ENCODE data around the gene KRTAP10-2.

The KRTAP10-2 gene

DNA sequence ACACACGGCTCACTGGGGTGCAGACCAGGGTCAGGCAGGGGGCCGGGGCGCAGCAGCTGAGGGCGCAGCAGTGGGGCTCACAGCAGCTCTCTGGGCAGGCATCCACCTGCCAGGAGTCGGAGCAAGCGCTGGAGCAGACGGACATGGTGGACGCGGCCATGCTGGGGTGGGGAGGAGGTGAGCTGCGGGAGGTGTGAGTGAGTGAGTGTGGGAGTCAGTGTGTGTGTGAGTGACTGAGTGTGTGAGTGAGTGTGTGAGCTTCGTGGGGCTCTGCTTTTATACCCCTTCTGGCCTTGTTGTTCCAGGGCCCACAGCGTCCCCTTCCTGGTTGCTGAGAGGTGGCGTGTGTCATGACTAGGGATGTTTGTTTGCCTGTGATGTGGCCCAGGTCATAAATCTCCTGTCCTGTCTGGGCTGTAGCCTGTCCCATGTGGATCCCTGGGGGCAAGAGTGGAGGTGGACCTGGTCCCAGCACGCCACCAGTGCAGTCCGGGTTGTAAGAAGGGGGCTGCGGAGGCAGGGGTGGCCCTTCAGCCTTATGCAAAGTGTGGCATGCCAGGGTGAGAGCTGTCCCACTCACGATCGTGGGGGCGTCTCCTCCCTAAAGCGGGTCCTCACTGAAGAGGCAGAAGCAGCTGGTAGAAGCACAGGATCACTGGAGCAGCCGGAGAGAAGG lies 11.2 kb downstream of the KRTAP10-2 start, which contains the start of gene KRTAP10-1:
Gene KRTAP10-1, minus strand, starts transcription at position 205 of the 676 bp plus-strand sequence. Its CDS starts 45 bp downstream, at position 160.
- DNase-seq (ENCODE audit: low read depth, low spot score), result no peak

DNA sequence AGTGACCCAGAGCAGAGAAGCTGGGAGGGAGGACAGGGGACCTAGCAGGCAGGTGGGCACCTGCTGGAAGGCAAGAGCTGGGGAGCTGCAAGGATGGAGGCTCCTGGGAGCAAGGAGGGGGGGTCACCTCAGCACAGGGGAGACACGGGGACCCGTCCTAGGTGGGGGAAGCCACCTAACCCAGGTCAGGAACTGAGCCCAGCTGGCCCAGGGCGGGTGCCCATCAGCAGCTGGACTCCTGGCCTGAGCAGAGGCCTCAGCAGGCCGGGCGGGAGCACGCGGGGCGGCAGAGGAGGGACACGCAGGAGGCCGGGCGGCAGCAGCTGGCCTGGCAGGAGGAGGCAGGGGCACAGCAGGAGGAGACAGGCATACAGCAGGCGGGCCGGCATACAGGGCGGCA lies 12.3 kb downstream of the KRTAP10-2 start:
- no peak for DNase-seq (ENCODE audit: low read depth, low spot score)

DNA sequence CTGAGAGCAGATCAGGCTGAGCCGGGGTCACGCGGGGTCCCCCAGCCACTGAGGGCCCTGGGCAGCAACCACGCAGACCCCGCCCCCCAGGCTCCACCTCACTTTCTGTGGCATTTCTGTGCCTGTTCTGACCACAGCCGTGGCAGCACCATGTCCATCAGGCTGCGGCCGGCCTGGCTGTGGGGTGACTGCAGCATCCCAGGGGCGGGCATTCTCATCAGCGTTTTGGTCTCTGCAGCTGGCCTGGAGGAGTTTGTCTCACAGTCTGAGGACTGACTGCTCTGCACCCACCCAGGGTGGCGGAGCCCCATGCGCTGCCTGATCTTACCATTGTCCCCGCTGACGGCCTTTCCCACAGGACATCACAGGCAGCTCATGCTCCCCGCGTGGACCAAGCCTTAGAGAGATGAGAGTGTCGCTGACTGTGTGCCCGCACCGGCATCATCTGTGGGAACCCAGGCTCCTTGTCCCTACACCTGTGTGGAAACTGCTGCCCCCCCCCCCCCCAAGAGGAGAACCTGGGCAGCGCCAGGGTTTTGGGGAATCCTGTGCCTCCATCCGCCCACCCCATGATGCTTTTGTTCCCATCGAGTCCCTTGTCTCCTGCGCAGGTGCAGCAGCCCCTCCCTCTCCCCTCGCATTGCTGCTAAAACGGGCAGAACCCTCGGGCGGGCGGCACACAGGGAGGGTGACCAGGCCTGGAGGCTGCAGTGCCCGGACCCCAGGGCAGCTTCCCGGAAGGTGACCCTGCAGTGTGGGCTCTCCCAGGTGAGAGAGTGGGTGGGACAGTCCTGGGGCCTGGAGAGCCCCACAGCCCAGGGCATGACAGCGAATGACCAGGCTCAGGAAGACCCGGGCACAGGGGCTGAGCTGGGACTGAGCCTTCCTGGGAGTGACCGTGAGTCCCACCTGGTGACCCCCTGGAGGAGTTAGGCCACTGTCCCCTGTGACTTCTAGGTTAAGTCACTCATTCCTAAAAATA lies 13.1 kb downstream of the KRTAP10-2 start:
- no peak for DNase-seq (ENCODE audit: low read depth, low spot score)

DNA sequence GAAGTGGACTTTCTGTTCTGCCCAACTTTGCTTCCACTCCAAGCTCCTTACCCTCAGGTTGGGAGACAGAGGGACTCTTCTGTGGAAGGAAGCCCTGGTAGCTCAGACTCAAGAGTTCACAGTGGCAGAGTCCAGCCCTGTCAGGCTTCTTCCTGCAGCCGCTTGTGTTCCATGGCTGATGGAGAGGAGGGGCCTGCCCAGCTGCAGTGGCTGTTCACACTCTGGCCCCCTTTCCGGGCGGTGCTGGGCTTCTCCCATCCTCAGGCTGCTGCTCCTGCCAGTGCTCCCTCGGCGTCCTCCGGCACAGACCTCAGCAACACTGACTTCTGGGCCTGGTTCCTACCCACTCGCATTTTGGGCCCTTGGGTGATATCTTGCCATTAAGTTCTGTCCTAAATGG lies 15.3 kb downstream of the KRTAP10-2 start:
- no peak for DNase-seq (ENCODE audit: low read depth, low spot score)

DNA sequence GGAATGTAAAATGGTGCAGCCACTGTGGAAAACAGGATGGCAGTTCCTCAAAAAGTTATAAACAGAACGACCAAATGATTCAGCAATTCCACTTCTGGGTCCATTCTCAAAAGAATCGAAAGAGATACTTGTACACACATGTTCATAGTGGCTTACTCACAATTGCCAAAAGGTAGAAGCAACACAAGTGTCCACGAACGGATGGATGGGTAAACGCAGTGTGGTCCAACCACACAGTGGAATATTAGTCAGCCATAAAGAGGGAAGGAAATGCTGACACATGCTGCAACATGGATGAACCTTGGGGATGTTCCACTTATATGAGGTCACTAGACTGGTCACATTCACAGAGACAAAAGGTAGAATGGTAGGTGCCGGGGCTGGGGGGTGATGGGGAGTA lies 16.6 kb downstream of the KRTAP10-2 start:
- no peak for DNase-seq (ENCODE audit: low read depth, low spot score)

DNA sequence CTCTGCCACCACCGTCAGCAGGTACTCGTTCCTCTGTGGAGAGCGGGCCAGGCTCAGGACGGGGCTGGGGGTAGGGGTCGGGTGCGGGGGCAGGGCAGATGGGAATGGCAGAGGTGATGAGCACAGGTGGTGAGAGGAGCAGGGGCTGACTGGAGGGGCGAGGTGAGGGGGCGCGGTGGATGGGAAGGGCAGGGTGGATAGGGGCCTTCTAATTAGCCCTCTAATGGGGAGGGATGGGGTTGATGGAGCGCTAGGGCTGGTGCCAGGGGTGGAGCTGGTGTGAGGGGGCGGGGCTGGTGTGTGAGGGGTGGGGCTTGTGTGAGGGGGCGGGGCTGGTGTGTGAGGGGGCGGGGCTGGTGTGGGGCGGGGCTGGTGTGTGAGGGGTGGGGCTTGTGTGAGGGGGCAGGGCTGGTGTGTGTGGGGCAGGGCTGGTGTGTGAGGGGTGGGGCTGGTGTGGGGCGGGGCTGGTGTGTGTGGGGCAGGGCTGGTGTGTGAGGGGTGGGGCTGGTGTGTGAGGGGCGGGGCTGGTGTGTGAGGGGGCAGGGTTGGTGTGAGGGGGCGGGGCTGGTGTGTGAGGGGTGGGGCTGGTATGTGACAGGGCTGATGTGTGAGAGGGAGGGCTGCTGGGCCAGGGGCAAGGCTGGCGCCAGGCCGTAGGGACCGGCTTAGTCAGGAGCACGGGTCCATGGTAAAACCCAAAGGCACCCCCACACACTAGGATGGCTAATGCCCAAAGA lies 17.2 kb downstream of the KRTAP10-2 start:
- DNase-seq (ENCODE audit: low read depth, low spot score), result no peak

DNA sequence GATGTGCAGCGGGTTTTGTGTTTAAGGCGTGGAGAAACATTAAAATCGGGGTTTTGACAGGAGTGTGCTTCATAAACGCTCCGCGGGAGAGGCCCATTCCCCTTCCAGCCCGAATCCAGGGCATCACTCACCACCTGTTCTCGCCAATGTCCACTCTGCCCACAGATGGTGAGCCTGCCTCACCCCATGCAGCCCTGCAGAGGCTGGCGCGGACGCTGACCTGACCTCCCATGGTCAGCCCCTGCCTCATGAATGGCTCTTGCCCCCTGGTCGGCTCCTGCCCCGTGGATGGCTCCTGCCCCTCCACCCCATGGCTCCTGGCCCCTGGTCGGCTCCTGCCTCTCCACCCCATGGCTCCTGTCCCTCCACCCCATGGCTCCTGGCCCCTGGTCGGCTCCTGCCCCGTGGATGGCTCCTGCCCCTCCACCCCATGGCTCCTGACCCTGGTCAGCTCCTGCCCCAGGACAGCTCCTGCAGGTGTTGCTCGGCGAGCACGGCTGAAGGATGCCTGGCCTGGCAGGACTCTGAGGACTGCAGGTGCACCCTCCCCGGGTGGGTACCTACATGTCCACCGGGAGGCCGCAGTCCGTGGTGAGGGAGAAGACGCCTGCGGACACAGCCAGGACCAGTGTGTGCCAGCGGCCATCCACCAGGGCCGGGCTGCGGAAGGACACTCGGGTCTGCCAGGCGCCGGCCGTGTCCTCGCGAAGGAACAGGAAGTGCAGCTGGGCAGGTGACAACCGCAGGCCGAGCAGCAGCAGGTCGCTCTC lies 18.0 kb downstream of the KRTAP10-2 start:
- DNase-seq (ENCODE audit: low read depth, low spot score), result no peak

DNA sequence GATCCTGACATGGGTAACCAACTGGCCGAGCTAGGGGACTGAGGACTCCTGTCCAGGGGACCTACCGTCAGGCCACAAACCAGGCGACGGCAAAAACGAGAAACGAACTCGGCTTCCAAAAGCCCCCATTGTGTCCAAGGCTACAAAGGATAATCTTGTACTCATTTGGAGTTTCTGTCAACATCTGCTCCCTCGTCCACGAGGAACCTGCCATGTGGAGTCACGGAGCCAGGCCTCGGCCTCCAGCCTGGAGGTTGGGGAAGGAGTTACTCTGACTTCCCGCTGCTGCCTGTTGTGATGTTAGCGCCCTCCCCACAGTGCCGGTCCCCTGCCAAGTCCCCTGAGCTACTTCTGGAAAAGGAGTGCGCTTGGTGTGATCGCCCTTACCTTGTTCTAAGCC lies 18.6 kb downstream of the KRTAP10-2 start:
- no peak for DNase-seq (ENCODE audit: low read depth, low spot score)

DNA sequence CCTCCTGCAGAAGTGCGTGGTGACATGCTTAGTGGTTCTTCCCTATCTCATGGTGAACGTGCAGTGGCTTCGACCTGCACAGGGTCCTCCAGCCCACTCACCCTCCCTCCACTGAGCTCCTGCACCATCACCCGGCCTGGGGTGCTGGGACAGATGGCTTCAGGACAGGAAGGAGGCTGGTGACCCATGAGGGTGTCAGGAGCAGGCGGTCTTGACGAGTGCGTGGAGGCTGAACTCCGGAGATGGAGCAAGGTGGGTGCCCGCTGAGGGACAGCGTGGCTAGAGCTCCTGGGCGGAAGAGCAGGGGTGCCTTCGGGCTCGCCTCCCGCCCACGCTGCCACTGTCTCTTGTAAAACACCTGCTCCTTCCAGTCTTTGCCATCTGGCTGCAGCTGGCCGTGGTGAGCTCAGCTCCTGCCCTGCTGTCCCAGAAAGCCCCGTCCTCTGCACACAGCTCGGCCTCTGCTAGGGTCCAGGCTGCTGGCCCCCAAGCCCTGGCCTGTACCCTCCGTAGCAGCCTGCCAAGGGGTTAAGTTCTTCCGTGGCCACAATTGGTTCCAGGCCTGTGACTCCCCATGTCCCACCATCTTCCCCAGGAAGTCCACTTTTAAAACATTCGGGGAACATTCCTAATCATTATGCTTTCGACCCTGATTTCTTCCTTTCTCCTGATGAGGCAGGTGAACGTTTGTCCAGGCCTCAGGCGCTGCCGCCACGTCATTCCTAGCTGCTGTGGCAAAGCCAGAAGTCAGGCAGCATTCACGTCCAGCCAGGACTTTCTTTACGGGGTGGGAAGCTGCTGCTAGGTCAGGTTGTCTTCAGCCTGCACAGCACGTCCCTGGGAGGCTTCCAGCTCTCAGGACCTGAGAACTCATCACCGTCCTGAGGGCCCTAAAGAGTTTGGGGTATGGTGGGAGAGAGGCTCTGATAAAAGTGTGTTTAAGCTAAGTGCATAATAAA lies 19.4 kb downstream of the KRTAP10-2 start:
- no peak for DNase-seq (ENCODE audit: low read depth, low spot score)

DNA sequence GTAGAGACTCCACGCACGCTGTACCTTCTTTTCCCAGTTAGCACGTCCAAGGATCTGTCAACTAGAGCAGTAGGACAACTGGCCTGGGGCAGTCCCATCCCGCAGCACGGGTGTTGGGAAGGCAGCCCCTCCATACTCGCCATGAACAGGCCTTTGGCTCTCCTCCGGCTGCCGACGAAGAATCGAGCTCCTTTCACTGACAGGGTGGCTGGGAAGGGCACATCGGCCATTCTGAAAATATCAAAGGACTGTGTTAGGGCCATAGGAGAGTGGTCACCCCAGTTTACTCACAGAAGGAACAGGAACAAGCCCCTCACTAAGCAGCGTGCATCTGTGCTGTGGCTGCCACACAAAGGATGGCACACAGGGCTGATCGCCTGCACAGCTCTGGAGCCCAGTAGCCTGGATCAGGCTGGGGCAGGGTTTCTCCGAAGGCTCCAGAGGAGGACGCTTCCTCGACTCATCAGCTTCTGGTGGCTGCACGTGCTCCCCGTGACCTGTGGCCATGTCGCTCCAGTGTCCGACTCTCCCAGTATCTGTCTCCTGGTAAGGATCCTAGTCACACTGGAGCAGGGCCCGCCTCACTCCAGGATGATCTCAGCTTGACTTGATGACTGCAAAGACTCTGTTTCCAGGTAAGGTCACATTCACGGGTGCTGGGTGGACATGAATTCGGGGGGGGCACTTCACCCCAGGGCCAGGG lies 20.3 kb downstream of the KRTAP10-2 start:
- no peak for DNase-seq (ENCODE audit: low read depth, low spot score)

DNA sequence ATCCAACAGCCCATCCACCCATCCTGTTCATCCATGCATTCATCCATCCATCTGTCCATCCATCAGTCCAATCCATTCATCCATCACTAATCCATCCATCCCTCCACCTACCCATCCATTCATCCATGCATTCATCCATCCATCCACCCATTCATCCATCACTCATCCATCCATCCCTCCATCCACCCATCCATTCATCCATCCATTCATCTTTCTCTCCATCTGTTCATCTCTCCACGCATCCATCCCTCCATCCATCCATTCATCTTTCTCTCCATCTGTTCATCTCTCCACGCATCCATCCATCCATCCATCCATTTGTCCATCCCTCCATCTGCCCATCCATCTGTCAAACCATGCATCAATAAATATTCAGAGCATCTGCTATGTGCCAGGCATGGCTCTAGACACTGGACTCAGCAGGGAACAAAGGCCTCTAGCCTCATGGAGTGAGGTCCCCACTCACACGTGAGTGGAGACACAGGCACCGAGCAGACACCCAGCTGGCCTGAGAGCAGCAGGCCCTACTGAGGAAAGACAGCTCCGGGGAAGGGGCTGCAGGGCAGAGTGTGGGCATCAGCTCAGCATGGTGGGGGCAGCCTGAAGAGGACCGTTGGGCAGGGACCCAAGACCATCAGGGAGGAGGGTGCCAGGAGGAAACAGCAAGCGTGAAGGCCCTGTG lies 20.9 kb downstream of the KRTAP10-2 start:
- DNase-seq (ENCODE audit: low read depth, low spot score), result no peak

DNA sequence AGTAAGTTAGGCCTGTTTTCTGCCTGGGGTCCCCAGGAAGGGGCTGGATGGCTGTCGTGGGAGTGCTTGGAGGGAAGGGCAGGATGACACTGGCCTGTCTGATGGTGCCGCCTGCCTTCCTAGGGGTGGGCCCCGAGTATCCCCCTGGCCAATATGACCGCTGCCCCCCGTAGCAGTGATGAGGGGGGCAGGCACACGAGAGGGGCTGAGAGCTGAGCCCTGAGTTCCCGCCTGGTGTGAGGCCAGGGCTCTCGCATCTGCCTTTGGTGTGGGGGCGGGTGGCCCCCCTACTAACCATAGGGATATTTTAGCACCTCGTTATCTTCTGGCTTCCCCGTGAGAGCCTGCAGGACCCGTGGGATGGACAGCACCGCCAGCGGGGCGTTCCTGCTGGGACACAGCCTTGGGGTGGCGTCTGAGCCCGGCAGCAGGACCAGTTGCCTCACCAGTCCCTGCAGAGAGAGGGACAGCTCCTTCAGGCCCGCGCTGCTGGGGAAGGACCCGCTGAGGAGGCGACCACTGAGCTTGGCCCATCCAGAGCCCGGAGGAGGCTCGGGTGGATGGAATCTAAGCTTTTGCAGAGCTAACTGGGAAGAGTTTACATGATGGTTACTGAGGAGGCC lies 21.7 kb downstream of the KRTAP10-2 start:
- no peak for DNase-seq (ENCODE audit: low read depth, low spot score)

DNA sequence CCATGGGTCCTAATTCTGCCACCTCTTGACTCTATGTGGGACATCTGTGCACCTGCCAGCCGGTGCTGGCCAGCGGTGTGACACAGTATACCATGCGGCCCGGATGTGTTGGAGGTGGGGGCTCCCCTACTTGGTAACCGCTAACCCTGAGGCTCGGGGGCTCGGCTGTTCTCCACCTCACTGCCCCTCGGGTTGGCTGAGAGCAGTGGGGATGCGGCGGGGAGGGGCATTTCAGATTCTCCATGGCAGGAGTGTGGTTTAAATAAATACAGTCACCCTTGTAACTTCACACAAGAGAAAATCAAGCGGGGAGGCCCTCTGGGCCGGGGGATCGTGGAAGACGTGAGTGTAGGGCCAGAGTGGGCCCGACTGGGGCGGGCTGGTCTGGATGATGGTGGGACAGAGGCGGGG lies 22.3 kb downstream of the KRTAP10-2 start:
- no peak for DNase-seq (ENCODE audit: low read depth, low spot score)

DNA sequence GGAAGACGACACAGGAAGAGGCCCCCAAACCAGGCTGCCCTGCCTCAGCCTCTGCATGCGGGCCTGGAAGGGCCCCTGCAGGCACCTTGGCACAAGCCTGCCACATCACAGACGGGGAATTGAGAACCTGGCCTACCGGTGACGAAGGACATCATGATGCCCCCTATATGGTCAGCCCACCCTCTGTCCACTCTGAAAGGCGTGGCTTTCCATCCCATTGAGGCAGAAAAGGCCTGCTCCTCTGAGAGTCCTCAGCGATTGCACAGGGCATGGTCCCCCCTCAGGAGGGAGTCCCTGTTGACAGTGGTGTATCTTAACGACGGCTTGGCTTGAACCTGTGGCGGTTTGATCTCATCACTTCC lies 22.7 kb downstream of the KRTAP10-2 start:
- no peak for DNase-seq (ENCODE audit: low read depth, low spot score)

DNA sequence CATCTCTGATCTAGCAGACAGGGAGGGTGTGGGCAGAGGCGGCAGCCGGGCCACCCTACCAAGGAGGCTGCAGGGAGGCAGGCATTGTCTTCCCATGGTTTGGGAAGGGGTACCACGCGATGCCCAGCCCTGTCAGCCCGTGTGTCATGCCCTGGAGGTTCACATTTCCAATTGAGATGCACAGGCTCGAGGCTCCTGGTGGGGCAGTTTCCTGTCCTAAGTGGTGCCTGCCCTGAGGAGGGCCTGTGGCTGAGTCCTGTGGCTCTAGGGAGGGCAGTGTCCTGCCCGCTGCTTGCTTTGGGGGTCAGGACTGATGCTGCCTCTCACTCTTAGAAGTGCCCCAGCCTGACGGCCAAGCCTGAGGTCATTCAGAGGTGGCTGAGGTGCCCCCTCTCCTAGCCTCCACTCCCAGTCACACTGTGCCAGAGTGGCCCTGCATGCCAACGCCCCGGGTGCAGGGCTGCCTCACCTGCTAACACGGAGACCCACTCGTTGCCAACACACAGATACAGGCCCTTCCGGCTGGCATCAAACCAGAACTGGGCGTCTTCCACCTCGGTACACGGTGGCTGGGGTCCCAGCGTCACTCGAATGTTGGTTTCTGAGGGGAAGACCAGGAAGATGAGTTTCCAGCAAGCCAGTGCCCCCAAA lies 23.2 kb downstream of the KRTAP10-2 start:
- no peak for DNase-seq (ENCODE audit: low read depth, low spot score)

DNA sequence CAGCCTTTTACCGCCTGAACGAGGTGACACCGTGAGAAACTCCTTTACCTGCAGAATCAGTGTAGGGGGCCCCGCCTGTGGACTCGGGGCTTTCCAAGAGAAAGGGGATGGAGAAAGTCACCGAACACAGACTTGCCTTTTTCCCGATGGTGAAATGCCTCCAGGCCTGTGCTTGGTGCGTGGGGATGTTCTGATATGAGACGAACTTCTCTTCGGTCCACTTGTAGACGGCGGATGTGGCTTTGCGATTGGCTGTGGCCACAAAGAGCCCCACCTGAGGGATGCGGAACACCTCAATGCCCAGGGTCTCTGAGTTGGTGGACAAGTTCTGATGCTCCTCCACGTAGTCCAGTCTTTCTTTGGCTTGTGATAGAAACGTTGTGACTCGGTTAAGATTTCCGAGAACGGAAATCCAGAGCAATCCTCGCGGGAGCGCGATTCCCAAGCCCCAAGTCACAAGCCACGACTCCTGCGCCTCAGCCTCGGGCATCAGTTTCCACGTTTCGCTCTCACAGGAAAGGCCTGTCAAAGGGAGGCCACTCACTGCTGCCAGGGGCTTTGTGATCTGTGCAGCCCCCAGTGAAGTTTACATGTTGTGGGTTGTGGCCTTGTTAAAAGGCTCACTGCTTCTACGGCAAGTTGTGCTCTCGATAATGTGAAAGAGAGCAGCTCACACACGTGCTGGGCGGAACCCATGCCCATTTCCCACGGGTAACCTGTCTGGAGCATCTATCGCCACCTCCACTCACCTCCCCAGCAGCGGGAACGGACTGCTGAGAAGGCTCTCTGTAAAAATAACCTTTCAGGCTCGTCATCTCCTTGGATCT lies 23.9 kb downstream of the KRTAP10-2 start:
- DNase-seq (ENCODE audit: low read depth, low spot score), result no peak

Measured in smooth muscle cell of the brain vasculature (primary cell).